Skeletal muscle satellite cell (primary cell): ENCODE measurements around the gene B3GNT3.
"Not testable (repeated sequence)": the region's sequence is repeated elsewhere in the genome, so short reads cannot be mapped to it uniquely, and the experiment has no call there.

Source experiments
- H3K27me3 ChIP-seq: 2 replicates; pipeline ENCODE4 v1.7.0; 2013; ENCODE audit warnings: low read length; ENCODE audit not compliant: control insufficient read depth, insufficient read depth
- H3K36me3 ChIP-seq: 2 replicates; pipeline ENCODE4 v1.7.0; 2013; ENCODE audit warnings: mild to moderate bottlenecking, control low read depth, low read length; ENCODE audit not compliant: insufficient read depth
- H3K4me1 ChIP-seq: 2 replicates; pipeline ENCODE4 v1.7.0; 2013; ENCODE audit warnings: low read length; ENCODE audit not compliant: control insufficient read depth, insufficient read depth
- H3K4me2 ChIP-seq: 2 replicates; pipeline ENCODE4 v1.7.0; 2013; ENCODE audit warnings: mild to moderate bottlenecking, low read length
- H3K4me3 ChIP-seq: 2 replicates; pipeline ENCODE4 v1.7.0; 2013; ENCODE audit warnings: low read length
- H3K9ac ChIP-seq: 2 replicates; pipeline ENCODE4 v1.7.0; 2013; ENCODE audit warnings: mild to moderate bottlenecking, low read depth, low read length, moderate library complexity
- H3K9me3 ChIP-seq: replicated peaks from 2 replicates; pipeline ENCODE4 v1.7.0; 2013; ENCODE audit warnings: mild to moderate bottlenecking, control low read depth, low read length

Gene B3GNT3

GRCh38 chr19:17788632-17789031 is 6.3 kb upstream of the B3GNT3 start:
- Histone ChIP-seq H3K9ac (no peak overlapping the region), H3K27me3 (peaks cover 17% of the 10 kb centered on the region), H3K36me3 (no peaks in the 10 kb centered on the region), H3K4me2 (no peak overlapping the region), H3K4me1 (no peaks in the 10 kb centered on the region), H3K9me3 (no peaks in the 10 kb centered on the region), H3K4me3 (no peak overlapping the region)

GRCh38 chr19:17790059-17790780 is 4.7 kb upstream of the B3GNT3 start:
- no peak overlapping the region for H3K9ac ChIP-seq

GRCh38 chr19:17794412-17794730 is 567 bp upstream of the B3GNT3 start:
- H3K9ac ChIP-seq = no peak overlapping the region
- H3K4me2 ChIP-seq = no peak overlapping the region
- peaks cover 6% of the 10 kb centered on the region for H3K4me1 ChIP-seq
- H3K27me3 ChIP-seq = peaks cover 60% of the 10 kb centered on the region
- H3K9me3 ChIP-seq = no peaks in the 10 kb centered on the region
- no peak overlapping the region for H3K4me3 ChIP-seq
- no peaks in the 10 kb centered on the region for H3K36me3 ChIP-seq

More at GRCh38 chr19:17790059-17790780, 4.7 kb upstream of the B3GNT3 start:
- H3K9me3 ChIP-seq = no peaks in the 10 kb centered on the region
- H3K4me1 ChIP-seq = no peaks in the 10 kb centered on the region
- H3K4me2 ChIP-seq = no peak overlapping the region
- H3K27me3 ChIP-seq = peaks cover 33% of the 10 kb centered on the region
- H3K36me3 ChIP-seq = no peaks in the 10 kb centered on the region
- H3K4me3 ChIP-seq = no peak overlapping the region

GRCh38 chr19:17795495-17795856 is 538 bp downstream of the B3GNT3 start:
- H3K9me3 ChIP-seq = no peaks in the 10 kb centered on the region
- H3K4me2 ChIP-seq = no peak overlapping the region
- H3K4me1 ChIP-seq = peaks cover 6% of the 10 kb centered on the region
- H3K9ac ChIP-seq = no peak overlapping the region
- no peak overlapping the region for H3K4me3 ChIP-seq
- H3K36me3 ChIP-seq = no peaks in the 10 kb centered on the region
- peaks cover 56% of the 10 kb centered on the region for H3K27me3 ChIP-seq

- Histone ChIP-seq H3K9me3 (no peaks in the 10 kb centered on the region), H3K4me2 (no peak overlapping the region), H3K27me3 (peaks cover 54% of the 10 kb centered on the region), H3K9ac (no peak overlapping the region), H3K4me1 (peaks cover 6% of the 10 kb centered on the region), H3K4me3 (no peak overlapping the region), H3K36me3 (no peaks in the 10 kb centered on the region)
Measured at GRCh38 chr19:17796013-17796837, 1.3 kb downstream of the B3GNT3 start.

- Histone ChIP-seq H3K4me3 (no peak overlapping the region), H3K4me2 (no peak overlapping the region), H3K27me3 (peaks cover 50% of the 10 kb centered on the region), H3K4me1 (peaks cover 6% of the 10 kb centered on the region), H3K9me3 (no peaks in the 10 kb centered on the region), H3K9ac (no peak overlapping the region), H3K36me3 (no peaks in the 10 kb centered on the region)
Measured at GRCh38 chr19:17796838-17797423, 2.0 kb downstream of the B3GNT3 start.

GRCh38 chr19:17797424-17798201 is 2.7 kb downstream of the B3GNT3 start:
- Histone ChIP-seq H3K36me3 (no peaks in the 10 kb centered on the region), H3K4me1 (peaks cover 6% of the 10 kb centered on the region), H3K9ac (no peak overlapping the region), H3K4me2 (no peak overlapping the region), H3K4me3 (no peak overlapping the region), H3K9me3 (no peaks in the 10 kb centered on the region), H3K27me3 (peaks cover 55% of the 10 kb centered on the region)

GRCh38 chr19:17798599-17798998 is 3.7 kb downstream of the B3GNT3 start:
- peaks cover 58% of the 10 kb centered on the region for H3K27me3 ChIP-seq

GRCh38 chr19:17802137-17802858 is 7.4 kb downstream of the B3GNT3 start:
- peaks cover 4% of the 10 kb centered on the region for H3K4me1 ChIP-seq
- no peaks in the 10 kb centered on the region for H3K9me3 ChIP-seq
- no peaks in the 10 kb centered on the region for H3K36me3 ChIP-seq
- H3K4me3 ChIP-seq = no peak overlapping the region
- H3K9ac ChIP-seq = no peak overlapping the region
- H3K27me3 ChIP-seq = peaks cover 27% of the 10 kb centered on the region
- no peak overlapping the region for H3K4me2 ChIP-seq

More at GRCh38 chr19:17798599-17798998, 3.7 kb downstream of the B3GNT3 start:
- not testable (repeated sequence) for H3K4me3 ChIP-seq, H3K4me2 ChIP-seq, H3K4me1 ChIP-seq, H3K9ac ChIP-seq, H3K9me3 ChIP-seq, H3K36me3 ChIP-seq

- H3K4me1 ChIP-seq = no peaks in the 10 kb centered on the region
Measured at GRCh38 chr19:17803264-17803896, 8.4 kb downstream of the B3GNT3 start.

More at GRCh38 chr19:17803264-17803896, 8.4 kb downstream of the B3GNT3 start:
- H3K27me3 ChIP-seq = peaks cover 24% of the 10 kb centered on the region
- H3K9me3 ChIP-seq = no peaks in the 10 kb centered on the region
- H3K9ac ChIP-seq = no peak overlapping the region
- H3K4me2 ChIP-seq = no peak overlapping the region
- no peak overlapping the region for H3K4me3 ChIP-seq
- no peaks in the 10 kb centered on the region for H3K36me3 ChIP-seq
